GM19240 (cell line): ENCODE data around the gene BCL7C.

Source experiments
- DNase-seq: peaks from one replicate; pipeline ENCODE4 v3.0.0; 2011; ENCODE audit warnings: low spot score; ENCODE audit not compliant: insufficient read length

BCL7C gene

GRCh38 chr16:30922960-30923535 is 29.2 kb upstream of the BCL7C start:
- peak; percentile 96 for DNase-seq

GRCh38 chr16:30922420-30922959 is 28.6 kb upstream of the BCL7C start:
- DNase-seq: peak; percentile 97

- DNase-seq: peak; percentile 69
Measured at GRCh38 chr16:30921748-30922419, 28.0 kb upstream of the BCL7C start.

DNA sequence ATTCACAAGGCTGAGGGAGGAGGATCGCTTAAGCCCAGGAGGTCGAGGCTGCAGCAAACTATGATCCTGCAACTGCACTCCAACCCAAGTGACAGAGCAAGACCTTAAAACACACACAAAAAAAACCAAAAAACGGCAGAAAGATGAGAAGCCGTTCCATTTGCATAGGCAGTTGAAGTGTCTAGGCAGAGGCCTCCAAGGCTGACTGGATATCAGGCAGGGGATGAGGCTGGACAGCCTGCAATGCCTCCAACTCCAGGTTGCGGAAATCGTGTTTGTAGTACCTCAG is 27.5 kb upstream of the BCL7C start:
- DNase-seq: no peak

- DNase-seq: no peak
Measured at GRCh38 chr16:30920891-30921290, 27.0 kb upstream of the BCL7C start.

DNA sequence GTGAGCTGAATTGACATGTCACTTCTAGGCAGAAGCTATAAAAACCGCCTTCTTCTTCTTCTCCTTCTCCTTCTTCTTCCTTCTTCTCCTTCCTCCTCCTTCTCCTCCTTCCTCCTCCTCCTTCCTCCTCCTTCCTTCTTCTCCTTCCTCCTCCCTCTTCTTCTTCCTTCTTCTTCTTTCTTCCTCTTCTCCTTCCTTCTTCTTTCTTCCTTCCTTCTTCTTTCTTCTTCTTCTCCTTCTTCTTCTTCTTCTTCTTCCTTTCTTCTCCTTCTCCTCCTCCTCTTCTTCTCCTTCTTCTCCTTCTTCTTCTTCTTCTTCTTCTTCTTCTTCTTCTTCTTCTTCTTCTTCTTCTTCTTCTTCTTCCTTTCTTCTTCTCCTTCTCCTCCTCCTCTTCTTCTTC is 24.7 kb upstream of the BCL7C start:
- DNase-seq: no peak

- no peak for DNase-seq
Measured at GRCh38 chr16:30914830-30915229, 21.0 kb upstream of the BCL7C start.

DNA sequence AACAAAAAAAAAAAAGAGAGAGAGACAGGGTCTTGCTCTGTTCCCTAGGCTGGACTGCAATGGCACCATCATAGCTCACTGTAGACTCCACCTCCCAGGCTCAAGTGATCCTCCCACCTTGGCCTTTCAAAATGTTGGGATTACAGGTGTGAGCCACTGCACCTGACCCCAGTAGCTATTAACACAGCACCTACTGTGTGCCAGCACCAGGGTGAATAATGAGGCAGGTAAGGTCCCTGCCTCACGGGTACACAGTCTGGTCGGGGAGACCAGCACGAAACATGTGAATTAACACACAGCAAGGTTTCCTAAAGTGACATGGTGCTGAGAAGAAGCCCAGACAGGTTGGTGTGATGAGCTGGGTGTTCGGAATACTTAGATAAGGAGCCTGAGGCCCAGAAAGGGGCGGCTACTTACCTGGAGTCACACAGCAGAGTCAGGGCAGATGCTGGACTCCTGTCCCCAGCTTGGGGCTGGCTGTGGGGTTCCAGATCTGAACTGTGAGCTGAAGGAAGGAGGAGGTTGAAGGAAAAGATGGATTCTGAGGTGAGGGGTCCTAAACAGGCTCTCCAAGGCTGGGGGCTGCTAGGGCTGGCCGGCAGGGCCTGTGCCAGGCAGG is 19.0 kb upstream of the BCL7C start:
- DNase-seq: no peak

DNA sequence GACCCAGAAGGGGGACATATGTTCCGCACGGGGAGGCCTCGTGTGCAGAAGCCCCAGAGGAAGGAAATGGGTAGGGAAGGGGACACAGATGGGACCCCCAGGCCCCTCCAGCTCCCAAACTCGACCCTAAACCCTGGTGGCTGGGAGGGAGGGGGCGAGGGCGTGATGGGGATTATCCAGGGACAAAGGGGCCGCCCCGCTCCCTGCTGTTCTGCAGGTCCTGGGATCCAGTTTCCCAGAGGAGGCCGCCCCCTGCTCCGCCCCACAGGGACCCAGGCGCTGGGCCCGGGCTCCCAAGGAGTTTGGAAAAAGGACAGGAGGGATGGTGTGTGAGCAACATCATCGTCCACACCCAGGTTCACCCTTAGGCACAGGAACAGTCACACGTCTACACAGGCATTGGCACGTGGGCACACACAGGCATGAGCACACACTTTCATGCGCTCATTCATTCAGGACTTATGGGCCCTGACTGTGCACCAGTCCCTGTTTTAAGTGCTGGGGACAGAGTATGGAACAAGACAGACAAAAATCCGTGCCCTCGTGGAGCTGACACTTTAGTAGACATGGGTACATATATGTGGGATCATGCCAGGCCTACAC is 16.7 kb upstream of the BCL7C start:
- no peak for DNase-seq

DNA sequence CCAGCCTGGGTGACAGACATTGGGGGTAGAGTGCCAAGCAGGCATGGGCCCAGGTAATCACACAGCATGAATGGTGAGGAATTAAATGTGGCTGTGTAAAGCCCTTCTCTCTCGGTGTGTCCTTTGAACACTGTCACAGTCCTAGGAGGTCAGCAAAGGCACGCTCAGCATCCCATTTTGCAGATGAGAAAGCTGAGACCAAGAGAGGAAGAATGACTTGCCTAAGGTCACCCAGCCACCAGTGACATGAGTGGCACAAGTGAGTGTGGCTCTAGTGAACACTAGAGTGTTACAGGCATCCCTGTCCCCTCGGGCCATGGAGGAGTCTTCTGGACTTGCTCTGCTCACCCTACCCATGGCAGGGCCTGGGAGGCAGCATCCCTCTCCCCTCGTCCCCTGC is 13.2 kb upstream of the BCL7C start:
- DNase-seq: no peak

- DNase-seq: no peak
Measured at GRCh38 chr16:30904114-30904780, 10.4 kb upstream of the BCL7C start.

DNA sequence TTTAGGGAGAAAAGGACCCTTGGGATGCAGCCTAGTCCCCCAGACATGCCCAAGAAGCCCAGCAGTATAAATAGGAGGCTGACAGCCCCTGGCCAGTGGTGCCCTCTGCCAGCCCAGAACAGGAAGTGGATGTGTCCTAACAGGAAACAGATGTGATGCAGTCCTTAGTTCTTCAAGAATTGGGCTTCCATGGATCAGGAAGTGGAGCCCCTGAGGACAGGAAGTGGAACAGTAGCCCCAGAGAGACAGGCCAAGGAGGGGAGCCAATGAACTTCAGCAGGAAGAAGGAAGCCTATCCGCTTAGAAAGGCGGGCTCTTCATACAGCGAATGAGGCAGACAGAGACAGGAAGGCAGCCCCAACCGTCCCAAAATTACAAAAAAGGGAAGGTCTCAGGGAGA is 9.7 kb upstream of the BCL7C start:
- DNase-seq: no peak

GRCh38 chr16:30903002-30903401 is 9.1 kb upstream of the BCL7C start:
- no peak for DNase-seq

GRCh38 chr16:30902029-30902972 is 8.4 kb upstream of the BCL7C start:
- DNase-seq: peak; percentile 76

- DNase-seq: no peak
Measured at GRCh38 chr16:30901201-30902028, 7.5 kb upstream of the BCL7C start.

DNA sequence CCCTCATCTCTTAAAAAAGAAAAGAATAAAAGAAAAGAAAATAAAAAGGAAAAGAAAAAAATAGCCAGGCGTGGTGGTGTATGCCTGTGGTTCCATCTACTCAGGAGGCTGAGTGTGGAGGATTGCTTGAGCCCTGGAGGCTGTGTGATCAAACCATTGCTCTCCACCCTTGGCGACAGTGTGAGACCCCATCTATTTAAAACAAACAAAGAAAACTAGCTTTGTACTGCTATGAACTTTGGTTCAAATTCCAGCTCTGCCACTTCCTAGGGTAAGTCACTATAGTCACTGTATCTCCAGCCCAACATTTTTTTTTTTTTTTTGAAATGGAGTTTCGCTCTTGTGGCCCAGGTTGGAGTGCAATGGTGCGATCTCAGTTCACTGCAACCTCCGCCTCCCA is 6.7 kb upstream of the BCL7C start:
- DNase-seq: no peak

DNA sequence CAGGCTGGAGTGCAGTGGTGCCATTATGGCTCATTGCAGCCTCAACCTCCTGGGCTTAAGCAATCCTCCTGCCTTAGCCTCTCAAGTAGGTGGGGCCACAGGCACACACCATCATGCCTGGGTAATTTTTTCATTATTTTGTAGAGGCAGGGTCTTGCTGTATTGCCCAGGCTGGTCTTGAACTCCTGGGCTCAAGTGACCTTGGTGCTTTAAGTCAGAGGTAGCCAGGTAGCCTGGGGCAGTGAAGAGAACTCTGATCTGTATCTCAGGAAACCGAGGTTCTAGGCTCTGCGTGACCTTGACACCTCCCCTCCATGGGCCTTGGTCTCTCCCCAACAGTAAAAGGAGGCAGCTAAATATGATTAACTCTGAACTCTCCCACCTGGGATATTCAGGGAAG is 5.9 kb upstream of the BCL7C start:
- no peak for DNase-seq

DNA sequence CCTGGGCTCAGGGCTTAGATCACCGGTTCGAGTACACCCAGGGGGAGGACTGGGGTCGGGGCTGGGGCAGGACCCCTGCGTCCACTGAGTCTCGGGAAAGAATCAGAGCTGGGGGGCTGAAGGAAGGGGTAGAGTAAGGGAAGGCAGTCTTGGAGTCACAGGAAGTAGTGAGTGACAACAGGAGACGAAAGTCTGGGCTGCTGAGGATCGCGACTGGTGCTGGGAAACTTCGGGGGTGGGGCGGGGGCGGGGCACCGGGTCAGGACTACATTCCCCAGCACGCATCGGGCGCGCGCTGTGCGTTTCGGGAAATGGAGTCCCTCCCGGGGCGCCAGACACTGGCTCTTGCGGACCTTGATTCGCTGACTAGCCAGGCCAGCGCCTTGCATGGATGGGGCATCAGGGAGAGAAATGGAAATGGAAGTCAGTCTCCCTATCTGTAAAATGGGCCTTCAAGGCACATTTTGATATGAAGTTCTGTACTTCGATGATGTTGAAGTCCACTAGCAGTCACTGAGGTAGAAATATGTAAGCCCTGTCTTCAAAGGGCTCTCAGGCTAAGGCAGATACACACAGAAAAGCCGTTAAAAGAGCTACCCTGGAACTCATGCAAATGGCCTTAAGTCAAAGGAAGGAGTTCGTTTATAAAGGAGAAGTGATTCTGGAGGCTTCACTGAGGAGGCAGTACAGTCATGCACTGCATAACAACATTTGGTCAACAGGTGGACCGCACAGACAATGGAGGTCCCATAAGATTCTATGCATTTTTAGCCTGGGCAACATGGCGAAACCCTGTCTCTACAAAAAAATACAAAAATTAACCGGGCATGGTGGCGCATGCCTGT is 3.2 kb upstream of the BCL7C start:
- peak; percentile 69 for DNase-seq

DNA sequence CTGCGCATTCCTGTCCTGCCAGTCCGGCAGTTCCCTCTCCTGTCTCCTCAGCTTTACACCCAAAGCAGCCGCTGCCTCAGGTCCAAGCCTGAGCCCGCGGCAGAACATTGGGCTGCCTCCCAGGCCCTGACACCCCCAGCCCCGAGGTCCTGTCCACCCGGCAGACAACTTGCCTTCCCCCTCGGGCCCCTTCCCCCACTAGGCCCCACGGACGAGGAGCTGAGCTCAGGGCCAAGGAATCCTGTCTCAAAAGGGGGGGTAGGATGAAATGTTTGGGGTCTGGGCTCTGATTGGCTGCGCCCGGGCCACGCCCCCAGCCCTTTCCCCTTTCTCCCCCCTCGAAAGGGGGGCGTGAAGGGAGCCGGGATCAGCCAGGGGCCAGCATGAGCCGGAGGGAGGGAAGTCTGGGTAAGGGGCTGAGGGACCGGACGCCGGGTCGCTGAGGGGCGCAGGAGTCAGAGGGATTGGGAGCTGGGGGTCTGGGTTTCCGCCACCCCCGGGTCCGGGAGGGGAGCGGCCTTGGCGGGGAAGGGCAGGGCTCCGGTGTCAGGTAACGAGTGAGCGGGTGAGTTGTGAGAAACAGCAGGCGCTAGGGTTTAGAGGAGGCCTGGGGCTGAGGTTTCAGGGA is 2.5 kb upstream of the BCL7C start, which contains the start of gene CTF1:
Gene CTF1 (plus strand): TSS at position 354 of the 628 bp plus-strand sequence. CDS start 30 bp downstream, at position 384.
- DNase-seq: no peak
